ENCODE data around the gene OLFML1. TPM values are rescaled to one million over a fixed set of nuclear protein-coding genes. Genes with fewer than 3 reads are reported as not detected.

Gene OLFML1
- total RNA-seq, 1 experiment from 2014 or later, result not detected

DNA sequence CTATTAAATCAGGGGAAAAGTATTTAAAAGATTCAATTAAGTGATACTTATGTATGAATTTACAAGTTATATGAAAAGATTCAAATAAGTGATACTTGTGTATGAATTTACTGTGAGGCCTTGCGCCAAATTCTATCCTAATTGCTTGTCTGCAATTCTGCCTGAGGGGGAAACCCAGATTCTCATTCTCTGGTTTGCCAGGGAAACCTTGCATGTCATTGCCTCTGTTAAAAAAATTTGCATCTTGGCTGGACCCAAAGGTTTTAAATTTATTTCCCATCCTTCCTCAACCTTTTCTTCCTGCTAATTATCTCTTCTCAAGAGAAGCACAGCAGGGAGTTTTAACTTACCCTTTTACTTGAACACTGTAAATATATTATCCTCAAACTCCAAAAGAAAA, 13.8 kb downstream of the OLFML1 start:
- Histone ChIP-seq H3K79me2 (ENCODE audit: insufficient read depth, low read length) (no peaks in the 10 kb centered on the region), H3K23ac (ENCODE audit: insufficient read length, low read depth, low read length) (no peak overlapping the region), H2BK20ac (ENCODE audit: low read depth, low read length, poor library complexity, severe bottlenecking) (no peak overlapping the region), H3T11ph (ENCODE audit: low read length) (no peak overlapping the region), H3K23me2 (ENCODE audit: insufficient read length, low read depth, low read length, poor library complexity, severe bottlenecking) (peaks cover 2% of the 10 kb centered on the region), H2BK120ac (ENCODE audit: low read depth, low read length, poor library complexity, severe bottlenecking) (no peak overlapping the region), H3K56ac (ENCODE audit: insufficient read length, low read depth, low read length) (no peak overlapping the region), H4K5ac (ENCODE audit: insufficient read length, low read depth, low read length) (no peak overlapping the region), H3K4ac (ENCODE audit: low read depth, low read length) (no peak overlapping the region), H4K91ac (ENCODE audit: insufficient read length, low read depth, low read length) (no peak overlapping the region), H3K18ac (ENCODE audit: insufficient read length, low read depth, low read length) (no peak overlapping the region), H2BK12ac (ENCODE audit: insufficient read length, low read depth, low read length) (no peak overlapping the region), H2BK15ac (ENCODE audit: low read depth, low read length) (no peak overlapping the region), H3K9me3 (ENCODE audit: control insufficient read depth, low read depth, low read length) (no peaks in the 10 kb centered on the region), H3K27ac (ENCODE audit: insufficient read length, low read depth, low read length) (no peak overlapping the region), H3K14ac (ENCODE audit: insufficient read depth, low read length) (no peak overlapping the region), H3K4me1 (ENCODE audit: insufficient read depth, low read length) (no peaks in the 10 kb centered on the region), H2AK5ac (ENCODE audit: insufficient read length, low read length) (no peak overlapping the region), H2AFZ (ENCODE audit: low read length) (no peak overlapping the region), H3K4me2 (ENCODE audit: insufficient read depth, insufficient read length, low read length) (no peak overlapping the region), H4K20me1 (ENCODE audit: control insufficient read depth, insufficient read depth, insufficient read length) (no peaks in the 10 kb centered on the region), H3K27me3 (ENCODE audit: insufficient read depth, low read length) (no peaks in the 10 kb centered on the region), H3K79me1 (ENCODE audit: insufficient read depth, low read depth, low read length, poor library complexity, severe bottlenecking) (no peaks in the 10 kb centered on the region), H4K8ac (replicated peaks; ENCODE audit: insufficient read length, low read depth, low read length) (no peak overlapping the region), H3K9ac (ENCODE audit: extremely low read depth, insufficient read length, low read length) (no peak overlapping the region), H2BK5ac (ENCODE audit: insufficient read length, low read length) (no peak overlapping the region)
- no peak for DNase-seq
- H3K27ac Mint-ChIP-seq, result peak overlapping the region in 1 of 3 experiments; percentile 16; a peak in 1 of 7 replicates
- H3K4me1 Mint-ChIP-seq, result peaks cover 7 to 8% of the 10 kb centered on the region in 2 experiments
- H3K36me3 Mint-ChIP-seq (ENCODE audit: insufficient read depth in 1 of 3, low read depth in 3 of 3), result no peaks in the 10 kb centered on the region
- H3K27me3 Mint-ChIP-seq (ENCODE audit: low read depth), result no peaks in the 10 kb centered on the region
- TF ChIP-seq CTCF (conservative IDR thresholded peaks at IDR 0.05), result no peak
- no peak overlapping the region for H3K4me3 Mint-ChIP-seq
- no peaks in the 10 kb centered on the region for H3K9me3 Mint-ChIP-seq
- no CpG with 5 or more reads among the region's 1 CpG for WGBS (ENCODE audit: extremely low coverage, insufficient read length, low lambda C conversion rate)
